ENCODE data around the gene KCNK2. TPM values are rescaled to one million over a fixed set of nuclear protein-coding genes. Genes with fewer than 3 reads are reported as not detected.

Gene KCNK2
- total RNA-seq, 6 experiments from 2014 or later: 50.1 to 93.1 (median 85.0) TPM

- Mint-ChIP-seq H3K27ac (no peak overlapping the region), H3K36me3 (ENCODE audit: low read depth) (peaks cover 4% of the 10 kb centered on the region; the same call in 1 of the 2 replicates), H3K9me3 (no peaks in the 10 kb centered on the region), H3K4me3 (no peak overlapping the region), H3K4me1 (ENCODE audit: low read depth) (peaks cover 4% of the 10 kb centered on the region; the same call in 1 of the 2 replicates), H3K27me3 (ENCODE audit: insufficient read depth) (no peaks in the 10 kb centered on the region)
- no peak for DNase-seq
- no peak for TF ChIP-seq CTCF (IDR thresholded peaks at IDR 0.05)
Observed at GRCh38 chr1:215250913-215251312, 168.4 kb downstream of the KCNK2 start.

- H3K27me3 Mint-ChIP-seq (ENCODE audit: insufficient read depth): no peaks in the 10 kb centered on the region
- H3K4me1 Mint-ChIP-seq (ENCODE audit: low read depth): peaks cover 4% of the 10 kb centered on the region; the same call in 1 of the 2 replicates
- no peaks in the 10 kb centered on the region for H3K9me3 Mint-ChIP-seq
- no peak for DNase-seq
- no peak overlapping the region for H3K27ac Mint-ChIP-seq
- H3K36me3 Mint-ChIP-seq (ENCODE audit: low read depth): peaks cover 4% of the 10 kb centered on the region; the same call in 1 of the 2 replicates
- no peak overlapping the region for H3K4me3 Mint-ChIP-seq
- no peak for TF ChIP-seq CTCF (IDR thresholded peaks at IDR 0.05)
Observed at GRCh38 chr1:215251428-215251827, 168.9 kb downstream of the KCNK2 start.

- no peak for DNase-seq
Observed at GRCh38 chr1:215252164-215252563, 169.6 kb downstream of the KCNK2 start.

GRCh38 chr1:215256936-215257679 is 174.6 kb downstream of the KCNK2 start:
- TF ChIP-seq CTCF (IDR thresholded peaks at IDR 0.05): no peak
- no peak for DNase-seq
- peaks cover 9% of the 10 kb centered on the region for H3K9me3 Mint-ChIP-seq
- H3K27ac Mint-ChIP-seq: no peak overlapping the region
- H3K4me3 Mint-ChIP-seq: no peak overlapping the region
- peaks cover 12% of the 10 kb centered on the region; the same call in 1 of the 2 replicates for H3K4me1 Mint-ChIP-seq (ENCODE audit: low read depth)
- peaks cover 14% of the 10 kb centered on the region for H3K36me3 Mint-ChIP-seq (ENCODE audit: low read depth)
- H3K27me3 Mint-ChIP-seq (ENCODE audit: insufficient read depth): no peaks in the 10 kb centered on the region

More at GRCh38 chr1:215252164-215252563, 169.6 kb downstream of the KCNK2 start:
- H3K4me1 Mint-ChIP-seq (ENCODE audit: low read depth): peaks cover 10% of the 10 kb centered on the region; the same call in 1 of the 2 replicates
- H3K9me3 Mint-ChIP-seq: no peaks in the 10 kb centered on the region
- TF ChIP-seq CTCF (IDR thresholded peaks at IDR 0.05): no peak
- peaks cover 4% of the 10 kb centered on the region; the same call in 1 of the 2 replicates for H3K36me3 Mint-ChIP-seq (ENCODE audit: low read depth)
- no peak overlapping the region for H3K4me3 Mint-ChIP-seq
- H3K27ac Mint-ChIP-seq: no peak overlapping the region
- H3K27me3 Mint-ChIP-seq (ENCODE audit: insufficient read depth): no peaks in the 10 kb centered on the region

GRCh38 chr1:215260711-215261110 is 178.2 kb downstream of the KCNK2 start:
- no peak for DNase-seq
- TF ChIP-seq CTCF (IDR thresholded peaks at IDR 0.05): no peak
- Mint-ChIP-seq H3K27me3 (ENCODE audit: insufficient read depth) (0 out of 2 replicates have a peak, but pooled peaks cover 2% of the 10 kb centered on the region), H3K4me3 (no peak overlapping the region), H3K36me3 (ENCODE audit: low read depth) (peaks cover 15% of the 10 kb centered on the region), H3K9me3 (peaks cover 9% of the 10 kb centered on the region), H3K4me1 (ENCODE audit: low read depth) (peaks cover 8% of the 10 kb centered on the region; the same call in 1 of the 2 replicates), H3K27ac (no peak overlapping the region)

Data from HFFc6 (cell line).